Endothelial cell of umbilical vein (primary cell): ENCODE measurements around the gene ZFP90.

Experiments
- EZH2 ChIP-seq: IDR thresholded peaks from 2 replicates; pipeline ENCODE4 v1.6.1; 2012; ENCODE audit warnings: borderline replicate concordance, low read depth, mild to moderate bottlenecking, moderate library complexity, low read length, inconsistent platforms; ENCODE audit not compliant: severe bottlenecking
- POLR2A ChIP-seq: IDR thresholded peaks from 2 replicates; pipeline ENCODE4 v1.6.1; 2012; ENCODE audit warnings: low read depth, mild to moderate bottlenecking, control low read depth, low read length
- POLR2AphosphoS5 ChIP-seq: IDR thresholded peaks from 2 replicates; pipeline ENCODE4 v1.6.1; 2012; ENCODE audit warnings: low read depth, mild to moderate bottlenecking, control low read depth, low read length, moderate library complexity; ENCODE audit not compliant: insufficient read depth
- TF ChIP-seq, protein P1 (sequence below), 2 donors: IDR thresholded peaks; 1 replicate in 1 of 2; 2 replicates in 1 of 2; pipeline ENCODE4 v1.5.1; 2011; ENCODE audit warnings: low read length in 2 of 2, mild to moderate bottlenecking in 2 of 2, moderate library complexity in 2 of 2, control low read depth in 1 of 2, inconsistent platforms in 1 of 2, low read depth in 1 of 2; ENCODE audit not compliant: insufficient read depth in 1 of 2; ENCODE audit errors: extremely low read depth in 1 of 2

DNA sequence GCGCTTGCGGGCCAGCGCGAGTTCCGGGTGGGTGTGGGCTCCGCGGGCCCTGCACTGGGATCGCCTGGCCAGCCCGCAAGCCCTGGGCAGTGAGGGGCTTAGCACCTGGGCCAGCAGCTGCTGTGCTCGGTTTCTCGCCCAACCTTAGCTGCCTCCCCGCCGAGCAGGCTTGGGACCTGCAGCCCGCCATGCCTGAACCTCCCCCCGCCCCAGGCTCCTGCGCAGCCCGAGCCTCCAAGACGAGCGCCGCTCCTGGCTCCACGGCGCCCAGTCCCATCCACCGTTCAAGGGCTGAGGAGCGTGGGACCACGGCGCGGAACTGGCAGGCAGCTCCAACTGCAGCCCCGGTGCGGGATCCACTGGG lies 12.3 kb upstream of the ZFP90 start:
- TF ChIP-seq, protein P1, sequence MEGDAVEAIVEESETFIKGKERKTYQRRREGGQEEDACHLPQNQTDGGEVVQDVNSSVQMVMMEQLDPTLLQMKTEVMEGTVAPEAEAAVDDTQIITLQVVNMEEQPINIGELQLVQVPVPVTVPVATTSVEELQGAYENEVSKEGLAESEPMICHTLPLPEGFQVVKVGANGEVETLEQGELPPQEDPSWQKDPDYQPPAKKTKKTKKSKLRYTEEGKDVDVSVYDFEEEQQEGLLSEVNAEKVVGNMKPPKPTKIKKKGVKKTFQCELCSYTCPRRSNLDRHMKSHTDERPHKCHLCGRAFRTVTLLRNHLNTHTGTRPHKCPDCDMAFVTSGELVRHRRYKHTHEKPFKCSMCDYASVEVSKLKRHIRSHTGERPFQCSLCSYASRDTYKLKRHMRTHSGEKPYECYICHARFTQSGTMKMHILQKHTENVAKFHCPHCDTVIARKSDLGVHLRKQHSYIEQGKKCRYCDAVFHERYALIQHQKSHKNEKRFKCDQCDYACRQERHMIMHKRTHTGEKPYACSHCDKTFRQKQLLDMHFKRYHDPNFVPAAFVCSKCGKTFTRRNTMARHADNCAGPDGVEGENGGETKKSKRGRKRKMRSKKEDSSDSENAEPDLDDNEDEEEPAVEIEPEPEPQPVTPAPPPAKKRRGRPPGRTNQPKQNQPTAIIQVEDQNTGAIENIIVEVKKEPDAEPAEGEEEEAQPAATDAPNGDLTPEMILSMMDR (IDR thresholded peaks at IDR 0.05; ENCODE audit: extremely low read depth in 1 of 2, insufficient read depth in 1 of 2, low read depth in 1 of 2, low read length in 2 of 2) = no peak
- TF ChIP-seq EZH2 (no peak), POLR2AphosphoS5 (no peak), POLR2A (no peak)
